Measurements from ENCODE around the gene SLMAP.

The SLMAP gene

DNA sequence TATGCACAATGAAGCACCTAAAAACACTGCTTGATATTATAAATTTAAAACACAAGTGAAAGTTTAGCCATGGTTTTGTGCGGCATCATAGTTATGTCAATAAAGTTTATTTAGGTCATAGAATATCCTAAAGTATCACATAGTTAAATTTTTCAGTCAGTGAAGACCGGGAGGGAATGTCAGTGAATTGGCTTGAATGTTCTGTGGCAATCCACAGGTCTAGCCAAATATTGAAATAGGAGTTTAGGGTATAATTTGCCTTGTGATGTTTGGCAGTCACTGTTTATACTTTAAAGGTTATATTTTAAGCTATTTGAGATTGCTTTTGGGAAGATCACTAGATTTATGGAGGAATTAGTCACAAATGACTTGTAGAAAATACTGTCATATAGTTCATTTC, 172.4 kb downstream of the SLMAP start:
- no peak for DNase-seq
- Histone ChIP-seq H3K79me2 (ENCODE audit: low read length) (no peaks in the 10 kb centered on the region), H3K4me3 (ENCODE audit: low read length) (no peak overlapping the region), H3F3A (ENCODE audit: insufficient read depth, low read length) (no peaks in the 10 kb centered on the region), H3K9ac (ENCODE audit: low read length) (no peak overlapping the region), H3K36me3 (replicated peaks; ENCODE audit: insufficient read depth, low read length) (no peaks in the 10 kb centered on the region), H3K27me3 (replicated peaks; ENCODE audit: insufficient read depth, low read length) (no peaks in the 10 kb centered on the region), H3K9me2 (replicated peaks; ENCODE audit: insufficient read depth, low read length) (no peaks in the 10 kb centered on the region), H3K4me1 (ENCODE audit: low read length) (no peaks in the 10 kb centered on the region), H3K4me2 (ENCODE audit: low read depth, low read length) (no peak overlapping the region), H3K27ac (ENCODE audit: low read length) (no peak overlapping the region), H2AFZ (ENCODE audit: low read length) (no peak overlapping the region), H4K20me1 (ENCODE audit: insufficient read depth, low read length) (no peaks in the 10 kb centered on the region), H3K9me3 (replicated peaks; ENCODE audit: insufficient read depth, low read length) (no peaks in the 10 kb centered on the region)
- TF ChIP-seq, protein P1, sequence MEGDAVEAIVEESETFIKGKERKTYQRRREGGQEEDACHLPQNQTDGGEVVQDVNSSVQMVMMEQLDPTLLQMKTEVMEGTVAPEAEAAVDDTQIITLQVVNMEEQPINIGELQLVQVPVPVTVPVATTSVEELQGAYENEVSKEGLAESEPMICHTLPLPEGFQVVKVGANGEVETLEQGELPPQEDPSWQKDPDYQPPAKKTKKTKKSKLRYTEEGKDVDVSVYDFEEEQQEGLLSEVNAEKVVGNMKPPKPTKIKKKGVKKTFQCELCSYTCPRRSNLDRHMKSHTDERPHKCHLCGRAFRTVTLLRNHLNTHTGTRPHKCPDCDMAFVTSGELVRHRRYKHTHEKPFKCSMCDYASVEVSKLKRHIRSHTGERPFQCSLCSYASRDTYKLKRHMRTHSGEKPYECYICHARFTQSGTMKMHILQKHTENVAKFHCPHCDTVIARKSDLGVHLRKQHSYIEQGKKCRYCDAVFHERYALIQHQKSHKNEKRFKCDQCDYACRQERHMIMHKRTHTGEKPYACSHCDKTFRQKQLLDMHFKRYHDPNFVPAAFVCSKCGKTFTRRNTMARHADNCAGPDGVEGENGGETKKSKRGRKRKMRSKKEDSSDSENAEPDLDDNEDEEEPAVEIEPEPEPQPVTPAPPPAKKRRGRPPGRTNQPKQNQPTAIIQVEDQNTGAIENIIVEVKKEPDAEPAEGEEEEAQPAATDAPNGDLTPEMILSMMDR (IDR thresholded peaks at IDR 0.05; ENCODE audit: low read length): no peak
- TF ChIP-seq EZH2 (optimal IDR thresholded peaks at IDR 0.05; ENCODE audit: low read depth, low read length) (no peak), EZH2phosphoT487 (IDR thresholded peaks at IDR 0.05; ENCODE audit: low read length) (no peak)

DNA sequence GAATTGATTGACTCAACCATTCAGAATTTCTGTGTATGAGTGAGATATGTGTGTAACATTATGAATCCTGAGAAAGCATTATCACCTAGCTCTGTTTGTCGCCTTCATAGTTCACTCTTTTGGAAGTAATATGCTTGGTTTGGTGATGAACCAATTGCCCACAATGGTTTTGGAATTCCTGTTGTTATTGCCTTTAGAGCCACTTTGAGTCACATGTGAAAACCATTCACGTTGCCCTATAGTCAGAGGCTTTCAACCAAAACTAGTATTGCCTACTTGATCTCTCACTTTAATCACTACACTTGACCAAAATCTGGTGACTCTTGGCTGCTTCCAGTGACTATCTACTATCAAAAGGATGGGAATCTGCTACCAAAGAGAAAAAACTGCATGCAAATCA, 173.9 kb downstream of the SLMAP start:
- no peaks in the 10 kb centered on the region for H3K27me3 ChIP-seq (replicated peaks; ENCODE audit: insufficient read depth, low read length)
- no peak overlapping the region for H2AFZ ChIP-seq (ENCODE audit: low read length)
- H4K20me1 ChIP-seq (ENCODE audit: insufficient read depth, low read length): no peaks in the 10 kb centered on the region
- H3F3A ChIP-seq (ENCODE audit: insufficient read depth, low read length): no peaks in the 10 kb centered on the region
- H3K4me2 ChIP-seq (ENCODE audit: low read depth, low read length): no peak overlapping the region
- no peaks in the 10 kb centered on the region for H3K9me2 ChIP-seq (replicated peaks; ENCODE audit: insufficient read depth, low read length)
- no peaks in the 10 kb centered on the region for H3K4me1 ChIP-seq (ENCODE audit: low read length)
- H3K27ac ChIP-seq (ENCODE audit: low read length): no peak overlapping the region
- TF ChIP-seq, protein P1 (IDR thresholded peaks at IDR 0.05; ENCODE audit: low read length): no peak
- TF ChIP-seq EZH2 (optimal IDR thresholded peaks at IDR 0.05; ENCODE audit: low read depth, low read length) (no peak), EZH2phosphoT487 (IDR thresholded peaks at IDR 0.05; ENCODE audit: low read length) (no peak)
- H3K9me3 ChIP-seq (replicated peaks; ENCODE audit: insufficient read depth, low read length): no peaks in the 10 kb centered on the region
- DNase-seq: no peak
- H3K9ac ChIP-seq (ENCODE audit: low read length): no peak overlapping the region
- H3K36me3 ChIP-seq (replicated peaks; ENCODE audit: insufficient read depth, low read length): no peaks in the 10 kb centered on the region
- no peaks in the 10 kb centered on the region for H3K79me2 ChIP-seq (ENCODE audit: low read length)
- H3K4me3 ChIP-seq (ENCODE audit: low read length): no peak overlapping the region

DNA sequence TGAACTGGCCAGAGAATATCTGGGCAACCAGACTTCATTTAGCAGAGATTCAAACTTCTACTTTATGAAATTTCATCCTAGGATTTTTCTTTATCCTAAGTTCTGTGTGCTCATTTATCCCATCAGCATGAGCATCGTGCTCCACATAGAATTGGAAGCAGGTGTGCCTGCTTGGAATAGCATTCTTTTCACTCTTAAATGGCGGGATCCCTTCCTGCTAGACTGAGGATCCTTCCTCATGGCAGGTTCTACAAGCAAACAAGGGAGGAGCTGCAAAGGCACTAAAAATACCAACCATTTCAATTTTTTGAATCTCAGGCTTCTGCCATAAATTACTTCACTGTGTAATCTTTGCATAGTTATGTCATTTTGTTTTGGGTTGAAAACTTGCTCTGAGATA, 177.5 kb downstream of the SLMAP start:
- H3K27me3 ChIP-seq (replicated peaks; ENCODE audit: insufficient read depth, low read length): no peaks in the 10 kb centered on the region
- DNase-seq: no peak
- H3F3A ChIP-seq (ENCODE audit: insufficient read depth, low read length): no peaks in the 10 kb centered on the region
- H3K79me2 ChIP-seq (ENCODE audit: low read length): no peaks in the 10 kb centered on the region
- H3K4me3 ChIP-seq (ENCODE audit: low read length): no peak overlapping the region
- no peaks in the 10 kb centered on the region for H3K9me2 ChIP-seq (replicated peaks; ENCODE audit: insufficient read depth, low read length)
- H3K9me3 ChIP-seq (replicated peaks; ENCODE audit: insufficient read depth, low read length): no peaks in the 10 kb centered on the region
- H3K27ac ChIP-seq (ENCODE audit: low read length): no peak overlapping the region
- H3K4me1 ChIP-seq (ENCODE audit: low read length): no peaks in the 10 kb centered on the region
- no peak overlapping the region for H3K9ac ChIP-seq (ENCODE audit: low read length)
- TF ChIP-seq EZH2 (optimal IDR thresholded peaks at IDR 0.05; ENCODE audit: low read depth, low read length): no peak
- TF ChIP-seq EZH2phosphoT487 (IDR thresholded peaks at IDR 0.05; ENCODE audit: low read length): no peak
- TF ChIP-seq, protein P1 (IDR thresholded peaks at IDR 0.05; ENCODE audit: low read length): no peak
- H3K36me3 ChIP-seq (replicated peaks; ENCODE audit: insufficient read depth, low read length): no peaks in the 10 kb centered on the region
- no peak overlapping the region for H2AFZ ChIP-seq (ENCODE audit: low read length)
- H3K4me2 ChIP-seq (ENCODE audit: low read depth, low read length): no peak overlapping the region
- no peaks in the 10 kb centered on the region for H4K20me1 ChIP-seq (ENCODE audit: insufficient read depth, low read length)

Data from MM.1S (cell line).